Measurements from ENCODE around the gene SLC22A23. TPM values are rescaled to one million over a fixed set of nuclear protein-coding genes. Genes with fewer than 3 reads are reported as not detected.

Gene SLC22A23
- total RNA-seq, 4 donors from 2014 or later = 26.6 to 42.6 (median 37.6) TPM

- Histone ChIP-seq H3K4me3 (no peak overlapping the region), H3K27me3 (no peaks in the 10 kb centered on the region), H3K36me3 (peaks cover 0 to 12% (median 0%) of the 10 kb centered on the region in 3 donors), H3K4me1 (peaks cover 12 to 75% (median 41%) of the 10 kb centered on the region in 3 donors), H3K27ac (peak overlapping the region; percentile 74 to 88 (median 82)), H3K9me3 (no peaks in the 10 kb centered on the region)
- 31 to 55% methylated on average over 1 to 3 of the region's 8 CpGs for WGBS, 2 donors
- no peak for DNase-seq
- intact Hi-C loops (cut with DNase I) = no loop called here
- TF ChIP-seq, protein P1, sequence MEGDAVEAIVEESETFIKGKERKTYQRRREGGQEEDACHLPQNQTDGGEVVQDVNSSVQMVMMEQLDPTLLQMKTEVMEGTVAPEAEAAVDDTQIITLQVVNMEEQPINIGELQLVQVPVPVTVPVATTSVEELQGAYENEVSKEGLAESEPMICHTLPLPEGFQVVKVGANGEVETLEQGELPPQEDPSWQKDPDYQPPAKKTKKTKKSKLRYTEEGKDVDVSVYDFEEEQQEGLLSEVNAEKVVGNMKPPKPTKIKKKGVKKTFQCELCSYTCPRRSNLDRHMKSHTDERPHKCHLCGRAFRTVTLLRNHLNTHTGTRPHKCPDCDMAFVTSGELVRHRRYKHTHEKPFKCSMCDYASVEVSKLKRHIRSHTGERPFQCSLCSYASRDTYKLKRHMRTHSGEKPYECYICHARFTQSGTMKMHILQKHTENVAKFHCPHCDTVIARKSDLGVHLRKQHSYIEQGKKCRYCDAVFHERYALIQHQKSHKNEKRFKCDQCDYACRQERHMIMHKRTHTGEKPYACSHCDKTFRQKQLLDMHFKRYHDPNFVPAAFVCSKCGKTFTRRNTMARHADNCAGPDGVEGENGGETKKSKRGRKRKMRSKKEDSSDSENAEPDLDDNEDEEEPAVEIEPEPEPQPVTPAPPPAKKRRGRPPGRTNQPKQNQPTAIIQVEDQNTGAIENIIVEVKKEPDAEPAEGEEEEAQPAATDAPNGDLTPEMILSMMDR (IDR thresholded peaks at IDR 0.05) = no peak
- no peak for TF ChIP-seq POLR2A (IDR thresholded peaks at IDR 0.05)
Observed at GRCh38 chr6:3431994-3432393, 24.9 kb downstream of the SLC22A23 start.

DNA sequence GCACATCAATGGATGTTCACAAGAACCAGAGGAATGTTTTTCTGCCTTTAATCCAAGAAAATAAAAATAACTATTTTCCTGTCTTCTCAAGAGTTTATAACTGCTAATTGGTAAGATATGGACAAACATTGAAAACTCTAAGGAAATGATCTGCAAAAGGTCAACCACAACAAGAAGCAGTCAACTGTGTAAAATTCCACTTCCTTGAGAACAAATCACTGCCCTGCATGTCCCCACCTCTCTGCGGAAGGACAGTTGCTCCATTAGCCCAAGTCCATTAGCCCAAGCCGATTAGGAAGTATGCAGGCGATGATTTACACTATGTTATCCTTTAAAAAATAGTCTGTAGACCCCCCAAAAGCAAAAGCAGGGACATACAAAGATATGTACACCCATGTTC, 27.6 kb downstream of the SLC22A23 start:
- no peak overlapping the region for H3K4me3 ChIP-seq
- intact Hi-C loops (cut with DNase I) = no loop called here
- peaks cover 17 to 97% (median 50%) of the 10 kb centered on the region in 3 donors for H3K4me1 ChIP-seq
- peak overlapping the region in 3 of 4 donors; percentile 83 to 88 (median 85) for H3K27ac ChIP-seq
- 68 to 82% methylated on average over 3 of the region's 3 CpGs for WGBS, 2 donors
- no peaks in the 10 kb centered on the region for H3K27me3 ChIP-seq
- H3K9me3 ChIP-seq = no peaks in the 10 kb centered on the region
- DNase-seq = no peak
- no peaks in the 10 kb centered on the region for H3K36me3 ChIP-seq
- TF ChIP-seq POLR2A (IDR thresholded peaks at IDR 0.05) = no peak
- TF ChIP-seq, protein P1 (IDR thresholded peaks at IDR 0.05) = no peak

- Histone ChIP-seq H3K4me1 (peaks cover 17 to 97% (median 53%) of the 10 kb centered on the region in 3 donors), H3K4me3 (no peak overlapping the region), H3K27ac (peak overlapping the region; percentile 77 to 88 (median 84)), H3K36me3 (no peaks in the 10 kb centered on the region), H3K27me3 (no peaks in the 10 kb centered on the region), H3K9me3 (no peaks in the 10 kb centered on the region)
- TF ChIP-seq, protein P1 (IDR thresholded peaks at IDR 0.05) = no peak
- no peak for TF ChIP-seq POLR2A (IDR thresholded peaks at IDR 0.05)
- WGBS, 2 donors = 43 to 62% methylated on average over 3 of the region's 3 CpGs
- intact Hi-C loops (cut with DNase I) = no loop called here
- no peak for DNase-seq
Observed at GRCh38 chr6:3428700-3429099, 28.1 kb downstream of the SLC22A23 start.

DNA sequence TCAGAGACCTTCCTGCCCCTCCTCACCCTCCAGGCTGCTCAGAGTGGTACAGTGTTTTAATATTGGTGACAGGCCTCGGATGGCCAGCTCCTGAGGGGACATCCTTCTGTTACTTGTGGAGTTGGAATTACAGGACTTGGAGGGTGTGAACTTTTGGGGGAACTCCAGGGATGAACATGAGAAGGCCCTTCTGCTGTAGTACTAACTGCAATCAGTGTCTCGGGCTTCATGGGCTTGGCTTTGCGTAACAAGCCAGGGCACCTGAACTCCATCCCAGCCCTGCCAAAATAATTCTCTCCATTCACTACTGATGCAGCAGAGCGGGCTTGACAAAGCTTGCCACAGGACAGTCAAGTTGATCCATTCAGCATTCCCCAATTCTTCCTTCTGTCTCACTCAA, 28.6 kb downstream of the SLC22A23 start:
- H3K27me3 ChIP-seq = no peaks in the 10 kb centered on the region
- H3K4me3 ChIP-seq = no peak overlapping the region
- peak overlapping the region; percentile 77 to 88 (median 84) for H3K27ac ChIP-seq
- TF ChIP-seq, protein P1 (IDR thresholded peaks at IDR 0.05) = no peak
- TF ChIP-seq POLR2A (IDR thresholded peaks at IDR 0.05) = no peak
- H3K4me1 ChIP-seq = peaks cover 17 to 97% (median 51%) of the 10 kb centered on the region in 3 donors
- H3K9me3 ChIP-seq = no peaks in the 10 kb centered on the region
- WGBS, 2 donors = 40 to 54% methylated on average over 2 to 3 of the region's 4 CpGs
- DNase-seq = no peak
- intact Hi-C loops (cut with DNase I) = no loop called here
- H3K36me3 ChIP-seq = no peaks in the 10 kb centered on the region

GRCh38 chr6:3427687-3428085, 29.2 kb downstream of the SLC22A23 start:
- H3K36me3 ChIP-seq = no peaks in the 10 kb centered on the region
- TF ChIP-seq, protein P1 (IDR thresholded peaks at IDR 0.05) = no peak
- TF ChIP-seq POLR2A (IDR thresholded peaks at IDR 0.05) = no peak
- peaks cover 19 to 97% (median 49%) of the 10 kb centered on the region in 3 donors for H3K4me1 ChIP-seq
- peak overlapping the region; percentile 77 to 88 (median 84) for H3K27ac ChIP-seq
- H3K4me3 ChIP-seq = no peak overlapping the region
- intact Hi-C loops (cut with DNase I) = no loop called here
- no peaks in the 10 kb centered on the region for H3K9me3 ChIP-seq
- H3K27me3 ChIP-seq = no peaks in the 10 kb centered on the region
- DNase-seq = no peak
- WGBS, 2 donors = 13 to 24% methylated on average over 9 to 10 of the region's 10 CpGs
